H1 (cell line): ENCODE results near the gene TUT4.

Experiments
- CHD1 ChIP-seq: IDR thresholded peaks from 2 replicates; pipeline ENCODE4 v1.6.1; 2012; ENCODE audit warnings: low read depth, low read length, improper control_type of control experiment
- CHD2 ChIP-seq: IDR thresholded peaks from 2 replicates; pipeline ENCODE4 v1.6.1; 2012; ENCODE audit warnings: low read length, improper control_type of control experiment
- CREB1 ChIP-seq: IDR thresholded peaks from 2 replicates; pipeline ENCODE4 v1.6.1; 2012; ENCODE audit warnings: inconsistent platforms
- CTCF ChIP-seq, 3 experiments: IDR thresholded peaks; 1 replicate in 2 of 3; 2 replicates in 1 of 3; pipeline versions ENCODE4 v1.5.1 to v1.6.1; 2011; ENCODE audit warnings: low read length in 3 of 3, mild to moderate bottlenecking in 3 of 3, inconsistent platforms in 2 of 3, low read depth in 1 of 3, moderate library complexity in 1 of 3; ENCODE audit not compliant: insufficient read depth in 1 of 3; ENCODE audit errors: control extremely low read depth in 1 of 3
- EP300 ChIP-seq, 2 experiments: IDR thresholded peaks; 1 replicate in 1 of 2; 2 replicates in 1 of 2; pipeline ENCODE4 v1.6.1; 2011 to 2012; ENCODE audit warnings: low read depth in 2 of 2, low read length in 2 of 2, mild to moderate bottlenecking in 2 of 2, borderline replicate concordance in 1 of 2, inconsistent platforms in 1 of 2, moderate library complexity in 1 of 2
- EZH2 ChIP-seq: fragments of 200-600 bp; sonication (generic); IDR thresholded peaks from 2 replicates; pipeline ENCODE4 v1.7.1; 2012; ENCODE audit warnings: low read depth, mild to moderate bottlenecking, moderate library complexity, low read length, inconsistent platforms; ENCODE audit not compliant: severe bottlenecking
- GABPA ChIP-seq: IDR thresholded peaks from 2 replicates; pipeline ENCODE4 v1.6.1; 2011; ENCODE audit warnings: mild to moderate bottlenecking, low read length, moderate library complexity, borderline replicate concordance; ENCODE audit not compliant: insufficient read depth
- POLR2A ChIP-seq, 2 experiments: IDR thresholded peaks; 1 replicate in 1 of 2; 2 replicates in 1 of 2; pipeline ENCODE4 v1.6.1; 2011; ENCODE audit warnings: low read depth in 2 of 2, low read length in 2 of 2, mild to moderate bottlenecking in 2 of 2; ENCODE audit errors: control extremely low read depth in 1 of 2
- POLR2AphosphoS5 ChIP-seq: IDR thresholded peaks from 2 replicates; pipeline ENCODE4 v1.6.1; 2011; ENCODE audit warnings: low read depth, low read length
- RXRA ChIP-seq: IDR thresholded peaks from 2 replicates; pipeline ENCODE4 v1.6.1; 2011; ENCODE audit warnings: low read depth, mild to moderate bottlenecking, low read length, moderate library complexity; ENCODE audit not compliant: insufficient read depth
- SIN3A ChIP-seq, 2 experiments: IDR thresholded peaks in 1 of 2; conservative IDR thresholded peaks in 1 of 2; 2 replicates each; pipeline ENCODE4 v1.6.1; 2011 to 2012; ENCODE audit warnings: low read length in 2 of 2, improper control_type of control experiment in 1 of 2, low read depth in 1 of 2, mild to moderate bottlenecking in 1 of 2
- TAF1 ChIP-seq: IDR thresholded peaks from 2 replicates; pipeline ENCODE4 v1.6.1; 2011; ENCODE audit warnings: mild to moderate bottlenecking, low read depth, low read length

GRCh38 chr1:52598729-52599128 is 45.8 kb upstream of the TUT4 start:
- TF ChIP-seq EZH2, result no peak
- TF ChIP-seq EP300 (IDR thresholded peaks at IDR 0.05; ENCODE audit: borderline replicate concordance in 1 of 2, low read depth in 2 of 2, low read length in 2 of 2), result no peak
- no peak for TF ChIP-seq CTCF (IDR thresholded peaks at IDR 0.05; ENCODE audit: control extremely low read depth in 1 of 3, insufficient read depth in 1 of 3, low read depth in 1 of 3, low read length in 3 of 3)
- TF ChIP-seq CHD1, result no peak
- no peak for TF ChIP-seq POLR2A (IDR thresholded peaks at IDR 0.05; ENCODE audit: control extremely low read depth in 1 of 2, low read depth in 2 of 2, low read length in 2 of 2)
- TF ChIP-seq CHD2, result no peak
- TF ChIP-seq POLR2AphosphoS5, result no peak
- no peak for TF ChIP-seq TAF1
- no peak for TF ChIP-seq RXRA
- no peak for TF ChIP-seq GABPA
- no peak for TF ChIP-seq CREB1
- no peak for TF ChIP-seq SIN3A (conservative IDR thresholded peaks at IDR 0.05 in 1 of 2, IDR thresholded peaks at IDR 0.05 in 1 of 2; ENCODE audit: low read depth in 1 of 2, low read length in 2 of 2)
